Stomach (tissue), 4 donors: Measurements from ENCODE around the gene COX18.

Experiments
- CTCF ChIP-seq, 7 experiments: fragments of 450-650 bp in 4 of 7; fragments of 200-600 bp in 3 of 7; sonication (generic) in 3 of 7; IDR thresholded peaks; one replicate each; pipeline ENCODE4 v1.5.1; 2016 to 2019; ENCODE audit warnings: antibody characterized with exemption in 7 of 7, control low read depth in 2 of 7, mild to moderate bottlenecking in 1 of 7
- EP300 ChIP-seq: sonication (generic); formaldehyde crosslinking; IDR thresholded peaks from one replicate; pipeline ENCODE4 v1.6.1; 2017; ENCODE audit warnings: antibody characterized with exemption
- POLR2A ChIP-seq, 4 donors: fragments of 450-650 bp; IDR thresholded peaks; one replicate each; pipeline ENCODE4 v1.6.1; 2016; ENCODE audit warnings: antibody characterized with exemption in 4 of 4, control low read depth in 2 of 4, mild to moderate bottlenecking in 1 of 4, moderate library complexity in 1 of 4
- POLR2AphosphoS5 ChIP-seq, 3 donors: sonication (generic); formaldehyde crosslinking; IDR thresholded peaks; one replicate each; pipeline ENCODE4 v1.6.1; 2016; ENCODE audit warnings: antibody characterized with exemption in 3 of 3

- TF ChIP-seq CTCF (IDR thresholded peaks at IDR 0.05) (no peak), POLR2A (IDR thresholded peaks at IDR 0.05) (no peak), POLR2AphosphoS5 (IDR thresholded peaks at IDR 0.05) (no peak), EP300 (no peak)
These were observed 16.4 kb downstream of the COX18 start for GRCh38 chr4:73053076-73053475.
